HG03469 (cell line): Measurements from ENCODE around the gene POU2F1.

Experiments
- ATAC-seq: cut with Tn5 transposase; IDR thresholded peaks from one replicate; pipeline ENCODE4 v1.9.1; 2021; ENCODE audit warnings: mild to moderate bottlenecking, moderate library complexity, moderate number of reproducible peaks; ENCODE audit not compliant: unreplicated experiment

The POU2F1 gene

DNA sequence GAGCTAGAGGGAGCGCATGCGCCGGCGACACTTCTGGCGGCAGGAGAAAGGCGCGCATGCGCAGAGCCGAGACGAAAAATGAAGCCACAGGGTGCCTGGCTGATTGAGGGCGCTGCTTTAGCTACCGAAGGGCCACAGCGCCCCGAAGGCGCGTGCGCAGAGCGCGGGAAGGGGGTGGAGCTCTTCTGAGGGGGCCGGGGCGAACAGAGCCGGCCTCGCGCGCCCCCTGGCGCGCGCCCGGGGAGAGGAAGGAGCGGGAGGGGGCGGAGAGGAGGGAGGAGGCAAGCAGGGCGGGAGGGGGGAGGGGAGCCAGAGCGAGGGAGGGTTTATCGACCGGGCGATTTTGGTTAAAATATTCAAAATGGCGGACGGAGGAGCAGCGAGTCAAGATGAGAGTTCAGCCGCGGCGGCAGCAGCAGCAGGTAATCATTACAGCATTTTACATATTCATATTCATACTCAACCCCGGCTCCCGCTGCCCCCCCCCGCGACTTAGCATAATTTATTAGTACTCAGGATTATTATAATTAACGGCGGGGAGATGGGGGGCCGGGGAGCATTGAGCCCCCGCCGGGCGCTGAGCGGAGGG, at the start of gene POU2F1:
Gene POU2F1 (plus strand): TSS at position 350 of the 589 bp plus-strand sequence. CDS start 12 bp downstream, at position 362.
- ATAC-seq: peak; percentile 49

DNA sequence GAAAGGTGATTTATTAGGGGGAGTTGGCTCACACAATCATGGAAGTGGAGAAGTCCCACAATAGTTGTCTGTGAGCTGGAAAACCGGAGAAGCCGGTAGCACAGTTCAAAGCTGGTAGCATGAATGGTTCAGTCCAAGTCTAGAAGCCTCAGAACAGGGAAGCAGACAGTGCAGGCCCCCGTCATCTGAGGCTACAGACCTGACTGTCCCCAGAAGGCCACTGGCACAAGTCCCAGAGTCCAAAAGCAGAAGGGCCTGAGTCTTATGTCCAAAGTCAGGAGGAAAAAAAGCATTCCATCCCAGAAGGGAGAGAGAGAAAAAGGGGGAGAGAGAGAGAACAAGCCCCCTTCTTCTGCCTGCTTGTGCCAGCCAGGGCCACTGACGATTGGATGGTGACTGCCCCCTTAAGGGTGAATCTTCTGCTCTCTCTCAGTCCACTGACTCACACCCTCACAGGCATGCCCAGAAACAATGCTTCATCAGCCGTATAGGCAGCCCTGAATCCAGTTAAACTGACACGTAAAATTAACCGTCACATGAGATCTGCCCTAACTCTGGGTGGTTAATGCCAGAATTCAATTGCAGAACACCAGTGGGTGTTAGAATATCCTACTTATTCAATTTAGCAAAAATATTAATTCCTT, 49.3 kb upstream of the POU2F1 start:
- no peak for ATAC-seq

DNA sequence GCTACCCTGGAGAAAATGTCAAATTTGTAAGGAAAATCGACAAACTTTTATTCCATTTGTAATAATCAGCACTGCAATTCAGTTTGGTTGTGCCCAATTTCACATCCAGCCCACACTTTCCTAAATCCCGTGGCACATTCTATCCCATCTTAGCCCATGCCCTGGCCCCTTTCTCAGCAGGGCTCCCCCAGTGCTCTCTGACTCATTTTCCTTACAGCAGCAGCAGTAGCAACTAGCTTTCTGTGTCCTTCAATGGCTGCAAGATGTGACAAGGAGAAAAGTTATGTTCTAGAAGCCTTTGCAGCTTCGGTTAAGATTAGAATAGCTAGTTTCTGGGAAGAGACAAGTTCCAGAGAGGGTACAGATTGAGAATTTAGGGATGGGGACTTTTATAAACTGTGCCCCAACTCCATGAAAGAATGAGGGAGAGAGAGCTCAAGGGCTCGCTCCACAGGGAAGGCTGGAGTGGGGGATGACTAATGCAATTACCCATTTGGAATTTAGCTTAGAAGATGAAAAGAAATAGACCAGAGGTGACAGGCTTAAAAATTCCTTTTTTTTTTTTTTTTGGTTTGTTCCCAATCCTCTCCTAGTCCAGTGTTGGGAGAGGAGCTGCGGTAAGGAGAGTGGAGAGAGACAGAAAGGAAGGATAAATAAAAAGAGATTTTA, 47.0 kb upstream of the POU2F1 start:
- ATAC-seq: no peak

DNA sequence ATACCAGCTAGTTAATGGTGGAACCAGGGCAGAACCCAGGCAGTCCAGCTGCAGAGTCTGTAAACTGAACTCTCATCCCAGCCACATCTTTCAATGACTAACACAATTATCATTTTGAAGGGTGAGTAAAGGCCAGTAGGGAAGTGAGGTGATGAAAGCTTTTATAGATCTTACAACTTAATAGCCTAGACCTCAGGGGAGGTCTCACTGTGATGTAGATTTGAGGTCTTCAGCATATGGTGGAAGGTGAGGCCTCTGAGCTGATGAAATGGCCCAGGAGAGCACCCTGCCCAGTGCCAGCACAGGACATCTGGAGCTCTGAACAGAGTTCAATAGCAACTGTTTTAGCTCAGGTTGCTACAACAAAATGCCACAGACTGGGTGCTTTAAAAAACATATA, 44.8 kb upstream of the POU2F1 start:
- ATAC-seq: no peak

DNA sequence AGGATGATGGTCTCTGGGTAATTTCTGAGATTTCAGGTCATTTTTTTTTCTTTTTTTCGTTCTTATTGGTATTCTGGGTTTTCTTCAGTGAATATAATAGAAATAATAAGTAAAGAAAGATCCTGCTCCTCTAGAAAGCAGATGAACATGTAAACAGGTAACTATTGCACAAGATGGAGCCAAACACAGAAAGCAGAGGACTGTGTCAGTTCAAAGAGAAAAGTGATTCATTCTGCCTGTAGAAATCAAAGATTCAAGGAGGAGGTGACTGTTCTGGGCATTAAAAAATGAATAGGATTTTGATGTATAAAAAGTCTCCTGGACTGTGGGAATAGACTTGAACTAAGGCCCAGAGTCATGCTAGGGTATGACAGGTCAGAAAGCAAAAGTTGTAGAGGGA, 41.9 kb upstream of the POU2F1 start:
- no peak for ATAC-seq

DNA sequence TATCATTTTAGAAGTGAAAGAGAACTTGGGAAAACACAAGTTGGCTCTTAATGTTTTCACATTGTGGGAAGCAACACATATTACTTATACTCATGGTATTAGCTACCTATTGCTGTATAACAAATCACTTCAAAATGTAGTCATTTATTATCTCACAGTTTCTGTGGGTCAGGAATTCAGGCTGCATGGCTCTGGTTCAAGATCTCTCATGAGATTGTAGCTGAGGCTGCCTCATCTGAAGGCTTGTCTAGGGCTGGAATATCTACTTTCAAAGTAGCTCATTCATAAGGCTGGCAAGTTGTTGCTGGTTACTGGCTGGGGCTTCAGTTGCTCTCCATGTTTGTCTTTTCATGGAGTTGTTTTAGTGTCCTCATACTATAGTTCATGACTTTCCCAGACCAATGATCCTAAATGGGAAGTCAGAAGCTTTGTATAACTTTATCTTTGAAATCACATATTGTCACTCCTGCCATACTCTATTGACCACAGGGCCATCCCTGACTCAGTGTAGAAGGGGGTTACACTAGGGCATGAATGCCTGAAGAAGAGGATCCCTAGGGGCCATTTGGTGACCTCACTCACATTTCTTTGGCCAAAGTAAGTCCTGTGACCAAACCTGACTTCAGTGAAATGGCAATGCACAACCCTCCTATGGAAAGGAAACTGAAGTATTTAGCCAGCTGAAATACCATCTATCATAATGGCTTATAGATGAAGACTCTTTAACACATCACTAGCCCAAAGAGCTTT, 37.9 kb upstream of the POU2F1 start:
- ATAC-seq: no peak

DNA sequence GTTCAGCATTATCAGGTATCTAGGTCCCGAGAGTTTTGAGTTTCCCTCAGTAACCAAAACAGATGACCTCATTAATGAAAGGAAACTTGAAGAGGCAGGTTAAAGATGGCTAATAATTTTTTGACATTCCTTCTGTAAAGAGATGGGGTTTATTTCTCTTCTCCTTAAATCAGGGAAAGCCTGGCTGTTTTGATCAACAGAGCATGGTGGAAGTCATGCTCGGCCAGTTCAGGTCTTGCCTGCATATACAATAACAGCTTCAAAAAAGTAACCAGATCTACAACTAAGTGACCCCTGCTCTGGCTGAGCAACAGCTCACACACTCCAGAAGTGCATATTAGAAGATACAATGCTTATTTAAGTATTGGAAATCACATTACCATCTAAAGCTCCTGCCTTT, 36.6 kb upstream of the POU2F1 start:
- no peak for ATAC-seq

DNA sequence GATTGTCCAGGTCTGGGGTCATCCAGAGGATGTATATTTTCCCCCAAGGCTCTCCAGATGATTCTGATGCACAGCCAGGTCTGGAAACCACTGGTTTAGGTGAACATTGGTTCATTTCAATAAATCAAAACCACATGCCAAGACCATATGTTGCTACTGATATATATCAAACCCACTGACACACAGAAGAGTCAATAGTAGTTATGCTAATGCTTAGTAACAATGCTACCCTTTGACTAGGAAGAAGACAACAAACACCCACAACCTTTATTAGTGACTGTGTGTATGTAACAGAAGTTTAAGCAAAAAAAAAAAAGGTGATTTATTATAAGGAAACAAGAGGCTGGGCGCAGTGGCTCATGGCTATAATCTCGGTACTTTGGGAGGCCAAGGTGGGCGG, 35.6 kb upstream of the POU2F1 start:
- no peak for ATAC-seq

DNA sequence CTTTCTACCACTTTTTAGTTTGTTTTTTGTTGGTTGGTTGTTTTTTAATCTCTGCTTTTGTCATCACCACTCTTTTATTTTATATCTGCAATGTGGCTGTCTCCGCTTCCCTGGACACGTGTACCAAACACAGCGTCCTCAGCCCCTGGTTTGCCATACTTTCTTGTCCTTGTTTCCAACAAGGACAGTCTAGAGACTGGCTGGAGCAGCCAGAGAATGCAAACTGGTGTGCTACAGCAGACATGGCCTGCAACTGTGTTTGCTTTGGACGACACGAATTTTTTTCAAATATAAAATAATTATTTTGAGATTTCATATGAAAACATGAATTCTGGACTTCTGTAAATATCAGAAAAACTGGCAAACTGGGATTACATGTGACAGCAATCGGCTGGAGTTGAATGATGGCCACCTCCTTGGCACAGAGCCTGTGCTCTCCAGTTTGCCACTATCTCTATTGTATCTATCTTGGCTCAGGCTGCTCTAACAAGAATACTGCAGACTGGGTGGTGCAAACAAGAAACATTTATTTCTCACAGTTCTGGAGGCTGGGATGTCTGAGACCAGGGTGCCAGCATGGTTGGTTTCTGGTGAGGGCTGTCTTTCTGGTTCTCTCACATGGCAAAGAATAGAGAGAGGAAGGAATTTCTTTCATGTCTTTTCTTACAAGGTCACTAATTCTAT, 34.6 kb upstream of the POU2F1 start:
- no peak for ATAC-seq

DNA sequence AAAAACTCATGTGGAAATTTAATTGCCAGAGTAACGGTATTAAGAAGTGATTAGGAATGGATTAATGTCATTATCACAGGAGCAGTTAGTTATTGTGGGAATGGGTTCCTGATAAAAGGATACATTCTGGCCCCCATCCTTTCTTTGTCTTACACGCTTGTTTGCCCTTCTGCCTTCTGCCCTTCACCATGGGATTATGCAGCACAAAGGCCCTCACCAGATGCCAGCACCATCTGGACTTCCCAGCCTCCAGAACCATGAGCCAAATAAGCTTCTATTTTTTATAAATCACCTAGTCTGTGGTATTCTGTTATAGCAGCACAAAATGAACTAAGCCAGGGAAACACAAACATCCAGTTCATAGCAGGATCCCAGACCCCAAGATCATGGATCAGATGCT, 33.9 kb upstream of the POU2F1 start:
- no peak for ATAC-seq

DNA sequence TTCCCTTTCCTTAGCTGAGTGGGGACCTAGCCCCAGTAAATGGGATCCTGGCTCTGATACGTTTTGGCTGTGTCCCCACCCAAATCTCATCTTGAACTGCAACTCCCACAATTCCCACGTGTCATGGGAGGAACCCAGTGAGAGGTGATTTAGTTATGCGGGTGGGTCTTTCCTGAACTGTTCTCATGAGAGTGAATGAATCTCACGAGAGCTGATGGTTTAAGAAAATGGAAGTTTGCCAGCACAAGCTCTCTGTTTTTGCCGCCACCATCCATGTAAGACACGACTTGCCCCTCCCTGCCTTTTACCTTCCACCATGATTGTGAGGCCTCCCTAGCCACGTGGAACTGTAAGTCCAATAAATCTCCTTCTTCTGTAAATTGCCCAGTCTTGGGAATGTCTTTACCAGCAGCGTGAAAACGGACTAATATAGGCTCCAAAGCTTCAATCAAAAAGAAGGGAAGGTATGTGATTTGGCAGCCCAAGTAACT, 29.9 kb upstream of the POU2F1 start:
- no peak for ATAC-seq

DNA sequence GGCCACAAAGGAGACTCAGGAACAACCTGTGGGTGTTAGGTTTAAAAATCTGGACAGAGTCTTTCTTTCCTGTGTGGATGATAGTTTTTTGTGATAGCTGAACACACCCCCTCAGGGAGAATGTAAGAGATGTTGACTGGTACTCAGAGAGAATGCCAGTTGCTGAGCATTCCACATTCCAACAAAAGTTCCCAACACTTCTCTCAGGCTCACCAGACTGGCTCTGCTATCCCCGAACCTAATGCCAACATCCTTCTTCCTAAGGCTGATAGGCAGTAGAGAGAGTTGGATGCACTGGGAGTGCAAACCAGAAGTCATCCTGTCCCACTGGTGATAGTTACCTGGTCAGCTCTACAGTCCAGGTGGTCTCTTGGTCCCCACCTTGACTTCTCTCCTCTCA, 28.7 kb upstream of the POU2F1 start:
- no peak for ATAC-seq

DNA sequence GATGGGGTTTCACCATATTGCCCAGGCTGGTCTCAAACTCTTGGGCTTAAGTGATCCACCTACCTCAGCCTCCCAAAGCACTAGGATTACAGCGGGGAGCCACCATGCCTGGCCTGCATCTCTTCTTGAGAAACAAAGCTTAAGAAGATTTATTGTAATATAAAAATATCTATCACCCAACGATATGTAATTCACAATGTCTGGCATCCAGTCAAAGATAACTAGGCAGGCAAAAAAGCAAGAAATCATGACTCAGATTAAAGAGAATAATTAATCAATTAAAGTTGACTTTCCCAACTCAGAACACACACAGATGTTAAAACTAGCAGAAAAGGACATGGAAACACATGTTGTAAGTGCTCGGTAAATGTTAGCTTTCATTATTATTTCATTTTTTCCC, 26.5 kb upstream of the POU2F1 start:
- ATAC-seq: no peak

DNA sequence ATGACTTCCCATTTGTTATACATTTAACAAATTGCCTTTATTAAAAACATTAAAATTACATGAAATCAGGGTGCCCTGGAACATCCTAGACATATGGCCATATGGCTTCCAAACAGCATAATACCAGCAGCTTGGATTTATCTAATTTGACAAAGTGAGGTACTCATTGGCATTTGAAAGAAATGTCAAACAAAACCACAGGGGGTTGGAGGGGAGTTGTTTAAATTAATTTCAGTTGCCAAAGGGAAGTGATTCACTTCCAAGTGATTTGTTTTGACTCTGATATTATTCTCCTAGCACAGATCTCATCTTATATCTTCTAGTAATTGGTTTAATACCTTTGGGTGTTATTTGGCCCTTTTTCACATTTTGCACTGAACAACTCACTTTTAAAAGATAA, 24.5 kb upstream of the POU2F1 start:
- ATAC-seq: no peak

DNA sequence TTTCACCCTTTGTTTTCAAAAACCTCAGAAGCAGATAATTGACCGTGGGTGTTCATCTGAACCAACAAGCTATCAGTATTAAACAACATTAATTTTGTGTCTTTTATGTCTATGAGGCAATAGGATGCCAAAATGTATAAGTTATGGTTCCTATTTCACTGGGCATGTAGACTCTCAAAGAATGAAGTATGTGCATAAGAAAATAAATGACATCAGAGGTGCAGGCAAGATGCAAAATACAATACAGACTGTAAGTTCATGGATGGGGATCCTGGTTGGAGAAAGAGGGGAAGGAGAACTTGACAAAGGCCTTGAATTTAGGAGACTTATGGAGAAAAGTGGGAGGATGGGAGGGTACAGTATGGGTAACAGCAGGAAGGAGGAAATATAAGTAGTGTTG, 23.4 kb upstream of the POU2F1 start:
- ATAC-seq: no peak

DNA sequence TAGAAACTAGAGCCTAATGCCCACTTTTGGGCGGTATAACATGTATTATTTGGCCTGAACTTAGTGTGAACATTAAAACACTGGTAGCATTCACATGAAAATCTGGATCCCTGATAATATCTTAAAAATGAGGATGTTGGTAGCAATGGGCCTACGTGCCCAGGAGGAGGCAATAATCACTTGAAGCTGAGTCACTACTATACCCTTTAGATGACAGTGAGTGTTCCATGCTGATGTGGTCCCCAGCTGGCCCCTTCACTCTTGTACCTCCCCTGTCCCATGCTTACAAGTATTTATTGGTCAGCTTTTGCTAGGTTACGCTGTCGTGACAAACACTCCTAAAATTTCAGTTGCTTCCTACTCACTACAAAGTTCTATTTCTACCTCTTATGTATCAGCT, 23.0 kb upstream of the POU2F1 start:
- ATAC-seq: no peak

DNA sequence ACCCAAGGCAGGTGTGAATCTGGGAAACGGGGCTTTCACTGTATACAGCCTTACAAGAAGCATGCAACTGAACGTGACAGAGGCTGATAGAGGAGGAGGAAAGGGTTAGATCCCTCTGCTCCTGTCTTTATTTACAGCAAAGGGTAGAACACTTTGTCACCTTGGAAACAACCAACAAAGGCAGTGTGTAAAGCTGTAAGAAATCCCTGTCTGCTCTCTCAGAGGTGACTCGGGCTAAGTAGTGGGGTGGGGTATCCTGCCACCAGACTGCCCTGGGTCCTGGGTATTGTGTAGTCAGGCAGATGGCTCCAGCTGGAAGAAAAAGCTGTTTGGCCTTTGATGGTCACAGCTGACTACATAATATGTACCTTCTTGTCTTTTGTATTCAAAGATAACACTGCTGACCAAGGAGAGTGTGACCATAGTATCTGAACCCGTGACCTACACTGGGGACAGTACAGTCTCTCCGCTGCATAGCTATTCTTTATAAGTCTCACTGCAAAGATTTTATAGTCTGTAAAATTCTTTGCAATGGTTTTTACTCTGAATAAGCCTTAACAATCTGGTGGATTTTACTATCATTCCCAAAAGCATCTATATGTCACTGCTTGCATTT, 22.1 kb upstream of the POU2F1 start:
- no peak for ATAC-seq

DNA sequence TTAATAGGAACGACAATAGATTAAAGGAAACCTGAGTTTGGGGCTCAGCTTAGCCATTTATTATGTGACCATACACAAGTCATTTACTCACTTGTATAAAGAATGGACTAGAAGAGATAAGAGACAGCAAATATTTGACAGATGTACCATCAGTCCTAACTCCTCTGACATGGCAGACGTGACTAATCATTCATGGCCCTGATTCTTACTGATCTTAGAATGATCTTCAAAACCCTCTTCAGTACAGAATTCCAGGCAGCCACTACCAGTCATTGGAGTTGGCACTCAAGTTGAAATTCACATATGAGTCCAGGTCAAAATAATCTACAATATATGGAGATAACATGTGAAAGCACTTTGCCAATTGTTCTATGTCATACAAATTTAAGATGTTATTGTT, 21.0 kb upstream of the POU2F1 start:
- ATAC-seq: no peak

DNA sequence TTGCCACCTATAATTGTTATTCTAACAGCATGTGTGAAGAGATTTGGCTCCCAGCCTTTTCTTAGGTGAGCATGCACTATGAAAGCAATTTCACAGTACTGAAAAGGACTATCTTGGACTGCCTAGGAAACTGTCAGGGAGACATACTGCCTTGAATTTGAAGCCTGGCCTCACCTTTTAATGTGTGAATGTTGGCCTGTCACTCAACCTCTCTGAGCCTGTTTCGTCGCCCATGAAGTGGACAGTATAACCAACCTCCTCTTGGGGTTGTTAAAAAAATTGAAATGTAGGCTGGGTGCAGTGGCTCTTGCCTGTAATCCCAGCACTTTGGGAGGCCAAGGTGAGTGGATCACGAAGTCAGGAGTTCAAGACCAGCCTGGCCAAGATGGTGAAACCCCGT, 20.4 kb upstream of the POU2F1 start:
- no peak for ATAC-seq

DNA sequence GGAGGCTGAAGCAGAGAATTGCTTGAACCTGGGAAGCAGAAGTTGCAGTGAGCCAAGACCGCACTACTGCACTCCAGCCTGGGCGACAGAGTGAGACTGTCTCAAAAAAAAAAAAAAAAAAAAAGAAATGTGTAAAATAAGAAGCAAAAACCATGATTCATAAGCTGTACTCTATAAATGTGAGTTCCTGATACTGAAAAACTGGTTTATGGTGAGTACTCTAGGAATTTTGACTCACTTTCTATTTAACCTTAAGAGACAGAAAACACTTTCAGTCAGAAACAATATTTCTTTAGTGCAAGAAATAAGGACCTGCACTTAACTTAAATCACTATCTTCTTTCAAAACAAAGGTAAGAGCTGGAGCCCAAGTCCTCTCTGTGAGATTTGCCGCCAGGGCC, 19.9 kb upstream of the POU2F1 start:
- ATAC-seq: no peak

DNA sequence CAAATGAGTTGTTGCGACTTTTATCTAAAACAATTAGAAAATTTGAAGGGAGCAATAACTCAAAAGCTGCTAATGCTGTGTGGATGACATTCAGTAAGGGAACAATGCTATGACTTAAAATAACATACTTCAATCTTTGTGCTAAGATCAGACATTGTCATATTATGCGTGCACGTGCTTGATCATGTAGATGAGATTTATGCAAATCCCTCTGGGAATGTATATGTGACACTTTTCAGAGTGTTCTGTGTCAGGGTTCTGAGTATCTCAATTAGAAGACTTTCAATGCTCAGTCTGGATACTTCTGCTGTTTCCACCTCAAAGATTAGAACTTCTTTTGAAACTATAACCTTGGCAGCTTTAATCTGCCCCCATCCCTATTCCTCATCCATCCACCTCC, 18.6 kb upstream of the POU2F1 start:
- no peak for ATAC-seq
